ENCODE results near the gene INPPL1.

The INPPL1 gene

DNA sequence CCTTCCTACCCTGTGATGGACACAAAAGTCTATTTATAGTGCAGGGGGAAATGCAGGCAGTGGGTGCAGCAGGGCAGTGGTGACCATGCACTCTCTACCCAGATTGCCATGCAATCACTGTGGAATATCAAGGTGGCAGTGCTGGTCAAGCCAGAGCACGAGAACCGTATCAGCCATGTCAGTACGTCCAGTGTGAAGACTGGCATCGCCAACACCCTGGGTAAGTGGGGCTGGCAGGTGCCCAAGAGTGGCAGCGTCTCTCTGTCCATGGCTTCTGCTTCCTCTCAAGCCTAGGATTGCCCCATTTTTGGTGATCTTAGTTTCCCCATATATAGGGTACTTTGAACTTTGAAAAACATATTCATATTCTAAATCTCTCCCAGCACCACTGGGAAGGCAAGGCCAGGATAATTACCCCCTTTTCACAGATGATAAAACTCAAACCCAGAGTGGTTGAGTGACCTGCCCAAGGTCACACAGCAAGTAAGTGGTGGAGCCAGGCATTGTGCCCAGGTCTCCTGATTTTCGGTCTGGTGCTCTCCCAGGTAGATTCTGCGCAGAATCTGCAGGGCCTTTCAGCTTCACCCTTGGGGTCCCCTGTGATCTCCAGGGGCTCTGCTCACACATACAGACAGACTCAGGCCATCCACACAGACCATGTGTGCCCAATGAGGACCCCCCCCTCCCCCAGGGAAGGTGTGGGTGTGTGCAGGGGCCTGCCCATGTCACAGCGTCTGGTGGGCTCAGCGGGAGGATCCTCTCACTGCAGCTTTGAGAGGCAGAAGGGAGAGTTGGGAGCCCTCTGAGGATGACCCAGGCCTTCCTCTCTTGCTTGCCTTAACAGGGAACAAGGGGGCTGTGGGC is 7.1 kb downstream of the INPPL1 start:
- no peak for TF ChIP-seq FOXP2 (optimal IDR thresholded peaks at IDR 0.05; ENCODE audit: borderline replicate concordance, extremely low read depth, extremely low read length, insufficient read depth)

GRCh38 chr11:72232260-72233055 is 7.9 kb downstream of the INPPL1 start:
- TF ChIP-seq SIN3A (IDR thresholded peaks at IDR 0.05; ENCODE audit: borderline replicate concordance, insufficient read depth, low read length): no peak
- no peak for TF ChIP-seq FOXP2 (optimal IDR thresholded peaks at IDR 0.05; ENCODE audit: borderline replicate concordance, extremely low read depth, extremely low read length, insufficient read depth)

DNA sequence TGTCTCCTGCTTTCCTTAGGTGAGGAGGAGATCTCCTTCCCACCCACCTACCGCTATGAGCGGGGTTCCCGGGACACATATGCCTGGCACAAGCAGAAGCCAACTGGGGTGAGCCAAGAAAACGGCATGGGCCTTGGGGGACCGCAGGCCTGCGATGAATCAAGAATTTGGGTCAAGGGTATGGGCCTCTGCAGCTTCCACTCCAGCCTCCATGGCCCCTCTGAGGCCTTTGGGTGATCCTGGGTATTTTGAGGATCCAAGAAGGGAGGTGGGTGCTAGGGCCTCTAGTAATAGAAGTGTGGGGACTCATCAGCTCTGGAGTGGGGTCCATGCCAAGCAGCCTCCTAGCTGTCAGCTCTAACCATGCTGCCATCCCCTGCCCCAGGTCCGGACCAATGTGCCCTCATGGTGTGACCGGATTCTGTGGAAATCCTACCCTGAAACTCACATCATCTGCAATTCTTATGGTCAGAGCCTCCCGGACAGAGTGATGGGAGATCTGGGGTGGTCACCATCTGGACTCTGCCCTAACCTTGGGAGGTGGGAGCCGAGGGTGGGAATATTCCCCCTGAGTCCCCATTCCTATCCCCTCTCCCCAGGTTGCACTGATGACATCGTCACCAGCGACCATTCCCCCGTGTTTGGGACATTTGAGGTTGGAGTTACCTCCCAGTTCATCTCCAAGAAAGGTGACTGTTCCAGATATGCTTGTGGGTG is 8.6 kb downstream of the INPPL1 start:
- TF ChIP-seq TAF1 (IDR thresholded peaks at IDR 0.05; ENCODE audit: borderline replicate concordance, insufficient read depth, low read length) (no peak), SIN3A (IDR thresholded peaks at IDR 0.05; ENCODE audit: borderline replicate concordance, insufficient read depth, low read length) (no peak), FOXP2 (optimal IDR thresholded peaks at IDR 0.05; ENCODE audit: borderline replicate concordance, extremely low read depth, extremely low read length, insufficient read depth) (no peak), POLR2AphosphoS5 (IDR thresholded peaks at IDR 0.05; ENCODE audit: low read depth, low read length) (no peak)
- TF ChIP-seq, protein P1, sequence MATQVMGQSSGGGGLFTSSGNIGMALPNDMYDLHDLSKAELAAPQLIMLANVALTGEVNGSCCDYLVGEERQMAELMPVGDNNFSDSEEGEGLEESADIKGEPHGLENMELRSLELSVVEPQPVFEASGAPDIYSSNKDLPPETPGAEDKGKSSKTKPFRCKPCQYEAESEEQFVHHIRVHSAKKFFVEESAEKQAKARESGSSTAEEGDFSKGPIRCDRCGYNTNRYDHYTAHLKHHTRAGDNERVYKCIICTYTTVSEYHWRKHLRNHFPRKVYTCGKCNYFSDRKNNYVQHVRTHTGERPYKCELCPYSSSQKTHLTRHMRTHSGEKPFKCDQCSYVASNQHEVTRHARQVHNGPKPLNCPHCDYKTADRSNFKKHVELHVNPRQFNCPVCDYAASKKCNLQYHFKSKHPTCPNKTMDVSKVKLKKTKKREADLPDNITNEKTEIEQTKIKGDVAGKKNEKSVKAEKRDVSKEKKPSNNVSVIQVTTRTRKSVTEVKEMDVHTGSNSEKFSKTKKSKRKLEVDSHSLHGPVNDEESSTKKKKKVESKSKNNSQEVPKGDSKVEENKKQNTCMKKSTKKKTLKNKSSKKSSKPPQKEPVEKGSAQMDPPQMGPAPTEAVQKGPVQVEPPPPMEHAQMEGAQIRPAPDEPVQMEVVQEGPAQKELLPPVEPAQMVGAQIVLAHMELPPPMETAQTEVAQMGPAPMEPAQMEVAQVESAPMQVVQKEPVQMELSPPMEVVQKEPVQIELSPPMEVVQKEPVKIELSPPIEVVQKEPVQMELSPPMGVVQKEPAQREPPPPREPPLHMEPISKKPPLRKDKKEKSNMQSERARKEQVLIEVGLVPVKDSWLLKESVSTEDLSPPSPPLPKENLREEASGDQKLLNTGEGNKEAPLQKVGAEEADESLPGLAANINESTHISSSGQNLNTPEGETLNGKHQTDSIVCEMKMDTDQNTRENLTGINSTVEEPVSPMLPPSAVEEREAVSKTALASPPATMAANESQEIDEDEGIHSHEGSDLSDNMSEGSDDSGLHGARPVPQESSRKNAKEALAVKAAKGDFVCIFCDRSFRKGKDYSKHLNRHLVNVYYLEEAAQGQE (IDR thresholded peaks at IDR 0.05; ENCODE audit: insufficient read depth in 1 of 2, low read depth in 2 of 2, low read length in 2 of 2): no peak

- TF ChIP-seq SIN3A (IDR thresholded peaks at IDR 0.05; ENCODE audit: borderline replicate concordance, insufficient read depth, low read length) (no peak), POLR2AphosphoS5 (IDR thresholded peaks at IDR 0.05; ENCODE audit: low read depth, low read length) (no peak)
Measured at GRCh38 chr11:72233773-72234513, 9.4 kb downstream of the INPPL1 start.

DNA sequence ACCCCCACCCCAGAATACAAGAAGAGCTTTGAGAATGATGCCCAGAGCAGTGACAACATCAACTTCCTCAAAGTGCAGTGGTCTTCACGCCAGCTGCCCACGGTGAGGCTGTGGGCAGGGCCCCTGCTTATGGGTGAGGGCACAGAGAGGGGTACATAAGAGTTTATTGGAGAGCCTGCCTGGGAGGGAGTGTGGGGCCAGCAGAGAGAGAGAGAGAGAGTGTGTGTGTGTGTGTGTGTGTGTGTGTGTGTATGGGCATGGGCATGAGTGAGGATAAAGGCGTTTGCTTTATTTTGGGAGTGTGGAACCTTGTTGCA is 9.9 kb downstream of the INPPL1 start:
- no peak for TF ChIP-seq TAF1 (IDR thresholded peaks at IDR 0.05; ENCODE audit: borderline replicate concordance, insufficient read depth, low read length)
- no peak for TF ChIP-seq FOXP2 (optimal IDR thresholded peaks at IDR 0.05; ENCODE audit: borderline replicate concordance, extremely low read depth, extremely low read length, insufficient read depth)
- no peak for TF ChIP-seq SIN3A (IDR thresholded peaks at IDR 0.05; ENCODE audit: borderline replicate concordance, insufficient read depth, low read length)
- TF ChIP-seq, protein P1 (IDR thresholded peaks at IDR 0.05; ENCODE audit: insufficient read depth in 1 of 2, low read depth in 2 of 2, low read length in 2 of 2): no peak
- no peak for TF ChIP-seq POLR2AphosphoS5 (IDR thresholded peaks at IDR 0.05; ENCODE audit: low read depth, low read length)

- TF ChIP-seq FOXP2 (optimal IDR thresholded peaks at IDR 0.05; ENCODE audit: borderline replicate concordance, extremely low read depth, extremely low read length, insufficient read depth): no peak
- TF ChIP-seq POLR2AphosphoS5 (IDR thresholded peaks at IDR 0.05; ENCODE audit: low read depth, low read length): no peak
- TF ChIP-seq TAF1 (IDR thresholded peaks at IDR 0.05; ENCODE audit: borderline replicate concordance, insufficient read depth, low read length): no peak
- TF ChIP-seq, protein P1 (IDR thresholded peaks at IDR 0.05; ENCODE audit: insufficient read depth in 1 of 2, low read depth in 2 of 2, low read length in 2 of 2): no peak
- no peak for TF ChIP-seq SIN3A (IDR thresholded peaks at IDR 0.05; ENCODE audit: borderline replicate concordance, insufficient read depth, low read length)
Measured at GRCh38 chr11:72234920-72235319, 10.4 kb downstream of the INPPL1 start.
